OCI-LY7 (cell line): ENCODE data around the gene MAPT.

Source experiments
- CTCF ChIP-seq: fragments of 200-600 bp; sonication (generic); conservative IDR thresholded peaks from 2 replicates; pipeline ENCODE4 v1.5.1; 2014; ENCODE audit warnings: mild to moderate bottlenecking, antibody characterized with exemption, low read length, moderate library complexity, mixed read lengths
- EZH2phosphoT487 ChIP-seq: fragments of 200-600 bp; sonication (generic); IDR thresholded peaks from 2 replicates; pipeline ENCODE4 v1.6.1; 2018; ENCODE audit warnings: low read depth, borderline replicate concordance, mild to moderate bottlenecking, mixed run types, antibody characterized with exemption, low read length, moderate library complexity, mixed read lengths

GRCh38 chr17:45867171-45867570, 27.2 kb upstream of the MAPT start:
- TF ChIP-seq CTCF = no peak
- no peak for TF ChIP-seq EZH2phosphoT487
